HFF-Myc (cell line): ENCODE data around the gene LYRM4.

Experiments
- DNase-seq: peaks from one replicate; pipeline ENCODE4 v3.0.0-alpha.2; 2011; ENCODE audit warnings: low read depth; ENCODE audit errors: extremely low read depth
- H3K4me3 ChIP-seq: replicated peaks from 2 replicates; pipeline ENCODE4 v1.5.1; 2011; ENCODE audit warnings: low read depth, mild to moderate bottlenecking, control low read depth, low read length
- TF ChIP-seq, protein P1 (sequence below): IDR thresholded peaks from 2 replicates; pipeline ENCODE4 v1.5.1; 2012; ENCODE audit warnings: mild to moderate bottlenecking, low read depth, low read length, control low read depth; ENCODE audit errors: missing control alignments

The LYRM4 gene

DNA sequence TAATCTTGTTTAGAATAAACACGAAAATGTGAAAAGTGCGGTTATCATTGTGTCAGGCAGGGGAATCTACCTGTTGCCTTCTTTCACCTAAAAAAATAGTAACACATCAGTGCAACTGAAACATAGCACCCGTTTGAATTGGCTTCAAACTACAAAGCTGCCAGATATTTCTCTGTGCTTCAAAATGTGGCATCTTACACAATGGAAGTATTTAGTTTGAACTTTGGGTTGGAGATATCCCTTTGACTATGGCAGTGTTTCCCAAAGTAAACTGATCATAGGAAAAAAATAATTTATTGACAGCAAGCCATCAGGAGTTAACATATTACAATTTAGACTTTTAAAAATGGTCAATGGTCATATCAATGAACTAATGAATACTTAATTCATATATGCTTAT, 172.0 kb downstream of the LYRM4 start:
- DNase-seq, result no peak
- TF ChIP-seq, protein P1, sequence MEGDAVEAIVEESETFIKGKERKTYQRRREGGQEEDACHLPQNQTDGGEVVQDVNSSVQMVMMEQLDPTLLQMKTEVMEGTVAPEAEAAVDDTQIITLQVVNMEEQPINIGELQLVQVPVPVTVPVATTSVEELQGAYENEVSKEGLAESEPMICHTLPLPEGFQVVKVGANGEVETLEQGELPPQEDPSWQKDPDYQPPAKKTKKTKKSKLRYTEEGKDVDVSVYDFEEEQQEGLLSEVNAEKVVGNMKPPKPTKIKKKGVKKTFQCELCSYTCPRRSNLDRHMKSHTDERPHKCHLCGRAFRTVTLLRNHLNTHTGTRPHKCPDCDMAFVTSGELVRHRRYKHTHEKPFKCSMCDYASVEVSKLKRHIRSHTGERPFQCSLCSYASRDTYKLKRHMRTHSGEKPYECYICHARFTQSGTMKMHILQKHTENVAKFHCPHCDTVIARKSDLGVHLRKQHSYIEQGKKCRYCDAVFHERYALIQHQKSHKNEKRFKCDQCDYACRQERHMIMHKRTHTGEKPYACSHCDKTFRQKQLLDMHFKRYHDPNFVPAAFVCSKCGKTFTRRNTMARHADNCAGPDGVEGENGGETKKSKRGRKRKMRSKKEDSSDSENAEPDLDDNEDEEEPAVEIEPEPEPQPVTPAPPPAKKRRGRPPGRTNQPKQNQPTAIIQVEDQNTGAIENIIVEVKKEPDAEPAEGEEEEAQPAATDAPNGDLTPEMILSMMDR, result no peak
- no peak overlapping the region for H3K4me3 ChIP-seq

DNA sequence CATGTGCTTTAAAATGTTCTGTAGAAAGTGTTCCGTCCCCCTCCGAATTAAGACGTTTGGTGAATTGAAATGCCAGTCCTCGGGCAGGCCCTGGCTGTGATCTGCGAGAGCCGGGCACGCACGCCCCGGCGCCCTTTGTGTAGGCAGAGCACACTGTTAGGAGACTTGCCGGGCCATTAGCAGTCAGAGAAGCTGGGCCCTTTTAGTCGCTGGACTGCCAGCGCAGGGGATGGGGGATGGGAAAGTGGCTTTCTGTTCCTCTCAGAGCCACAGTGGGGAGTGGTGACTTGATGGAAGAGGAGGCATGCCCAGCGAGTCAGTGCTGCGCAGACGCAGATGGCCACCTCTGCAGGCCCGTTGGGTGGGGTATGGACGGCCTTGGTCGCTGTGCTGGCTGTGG, 173.4 kb downstream of the LYRM4 start:
- H3K4me3 ChIP-seq, result no peak overlapping the region
- TF ChIP-seq, protein P1, result no peak
- no peak for DNase-seq

DNA sequence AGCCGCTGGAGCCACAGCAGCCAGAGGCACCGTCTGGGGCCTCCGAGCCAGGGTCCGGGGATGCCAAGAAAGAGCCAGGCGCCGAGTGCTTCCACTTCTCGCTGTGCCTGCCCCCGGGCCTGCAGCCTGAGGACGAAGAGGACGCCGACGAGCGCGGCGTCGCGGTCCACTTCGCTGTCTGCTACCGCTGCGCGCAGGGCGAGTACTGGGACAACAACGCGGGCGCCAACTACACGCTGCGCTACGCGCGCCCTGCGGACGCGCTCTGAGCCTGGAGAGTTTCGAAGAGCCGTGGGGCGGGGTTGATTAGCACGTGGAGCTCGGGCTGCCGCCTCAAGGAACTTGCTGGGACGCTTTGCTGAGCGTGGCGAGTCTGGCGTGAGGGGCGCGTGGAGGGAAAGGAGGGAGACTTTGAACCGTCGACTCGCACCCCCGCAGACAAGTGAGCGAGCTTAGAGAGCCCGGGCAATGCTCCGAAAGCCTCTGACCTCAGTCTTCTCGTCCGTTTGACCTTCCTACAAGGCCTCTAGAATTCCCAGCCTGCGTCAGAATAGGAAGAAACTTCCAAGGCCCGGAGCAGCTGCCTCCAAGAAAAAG, 174.4 kb downstream of the LYRM4 start:
- H3K4me3 ChIP-seq, result no peak overlapping the region
- DNase-seq, result no peak
- TF ChIP-seq, protein P1, result no peak

DNA sequence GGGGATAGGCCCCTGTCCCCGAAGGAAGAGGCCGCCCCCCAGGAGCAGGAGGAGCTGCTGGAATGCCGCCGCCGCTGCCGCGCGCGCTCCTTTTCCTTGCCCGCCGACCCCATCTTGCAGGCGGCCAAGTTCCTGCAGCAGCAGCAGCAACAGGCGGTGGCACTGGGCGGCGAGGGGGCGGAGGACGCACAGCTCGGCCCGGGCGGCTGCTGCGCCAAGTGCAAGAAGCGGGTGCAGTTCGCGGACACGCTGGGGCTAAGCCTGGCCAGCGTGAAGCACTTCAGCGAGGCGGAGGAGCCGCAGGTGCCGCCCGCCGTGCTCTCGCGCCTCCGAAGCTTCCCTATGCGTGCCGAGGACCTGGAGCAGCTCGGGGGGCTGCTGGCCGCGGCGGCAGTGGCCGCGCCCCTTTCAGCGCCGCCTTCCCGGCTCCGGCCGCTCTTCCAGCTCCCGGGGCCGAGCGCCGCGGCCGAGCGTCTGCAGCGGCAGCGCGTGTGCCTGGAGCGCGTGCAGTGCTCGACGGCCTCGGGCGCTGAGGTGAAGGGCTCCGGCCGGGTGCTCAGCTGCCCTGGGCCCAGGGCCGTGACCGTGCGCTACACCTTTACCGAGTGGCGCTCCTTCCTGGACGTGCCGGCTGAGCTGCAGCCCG, 175.0 kb downstream of the LYRM4 start:
- H3K4me3 ChIP-seq, result peak overlapping the region; percentile 46
- DNase-seq, result no peak
- TF ChIP-seq, protein P1, result no peak

DNA sequence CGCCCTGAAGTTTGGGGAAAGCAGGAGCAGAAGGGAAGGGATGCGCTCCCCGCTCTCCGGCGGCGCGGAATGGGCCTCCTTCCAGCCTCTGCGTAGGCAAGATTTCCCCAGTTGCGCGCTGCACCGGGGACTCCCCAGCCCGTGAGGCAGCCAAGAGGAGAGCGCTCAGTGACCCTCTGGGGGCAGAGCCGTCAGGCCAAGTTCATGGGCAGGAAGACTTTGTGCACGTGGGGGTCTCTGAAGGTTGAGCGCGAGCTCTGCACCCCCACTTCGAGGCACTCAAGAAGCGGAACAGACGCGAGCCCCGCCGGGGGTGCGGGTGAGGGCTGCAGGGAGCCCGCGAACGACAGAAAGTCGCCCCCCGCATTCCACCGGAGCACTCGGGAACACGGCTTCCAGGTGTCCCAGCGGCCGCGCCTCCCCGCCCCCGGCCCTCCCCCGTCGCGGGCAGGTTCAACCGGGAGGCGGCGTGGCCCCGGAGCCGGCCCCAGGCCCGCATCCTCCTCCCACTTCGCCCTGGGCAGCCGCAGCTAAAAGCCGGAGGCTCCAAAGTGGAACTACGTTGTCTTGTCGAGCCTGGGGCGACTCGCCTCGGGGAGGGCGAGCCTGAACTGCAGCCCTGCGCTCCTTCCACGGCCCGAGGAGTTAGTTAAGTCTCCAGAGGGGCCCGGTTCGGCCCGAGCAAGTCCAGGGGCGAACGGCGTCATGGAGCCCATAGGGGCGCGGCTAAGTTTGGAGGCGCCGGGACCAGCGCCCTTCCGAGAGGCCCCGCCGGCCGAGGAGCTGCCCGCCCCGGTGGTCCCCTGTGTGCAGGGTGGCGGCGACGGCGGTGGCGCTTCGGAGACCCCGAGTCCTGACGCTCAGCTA, 175.7 kb downstream of the LYRM4 start, which contains the start of gene PPP1R3G:
Gene PPP1R3G (plus strand): TSS at position 561 of the 867 bp plus-strand sequence. CDS start 145 bp downstream, at position 706.
- DNase-seq, result no peak
- peak within 1 kb of the TSS; percentile 46 for H3K4me3 ChIP-seq
- TF ChIP-seq, protein P1, result no peak

DNA sequence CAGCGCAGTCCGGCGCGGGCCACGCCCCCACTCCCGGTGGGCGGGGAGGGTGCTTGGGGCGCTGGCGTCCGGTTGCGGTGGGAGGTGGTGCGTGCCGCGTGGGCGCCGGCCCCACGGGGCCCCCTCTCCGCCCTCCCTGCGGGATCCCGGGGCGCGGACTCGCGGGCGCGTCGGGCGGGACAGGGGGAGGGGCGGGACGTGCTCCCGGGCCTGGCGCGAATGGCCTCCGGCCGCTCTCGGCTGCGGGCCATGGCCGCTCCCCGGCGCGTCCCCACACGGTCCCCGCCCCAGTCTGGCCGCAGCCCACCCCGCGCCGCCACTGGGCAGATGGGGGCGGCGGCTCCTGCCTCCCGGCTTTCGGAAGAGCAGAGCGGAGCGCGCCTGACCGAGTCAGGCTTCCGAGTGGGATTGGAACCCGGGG, 176.4 kb downstream of the LYRM4 start:
- no peak for DNase-seq
- peak overlapping the region; percentile 46 for H3K4me3 ChIP-seq
- TF ChIP-seq, protein P1, result no peak
